Stomach (tissue), 4 donors: ENCODE results near the gene HBM.
"Not testable (repeated sequence)": the region's sequence is repeated elsewhere in the genome, so short reads cannot be mapped to it uniquely, and the experiment has no call there.

Experiments
- CTCF ChIP-seq, 7 experiments: fragments of 450-650 bp in 4 of 7; fragments of 200-600 bp in 3 of 7; sonication (generic) in 3 of 7; IDR thresholded peaks; one replicate each; pipeline ENCODE4 v1.5.1; 2016 to 2019; ENCODE audit warnings: antibody characterized with exemption in 7 of 7, control low read depth in 2 of 7, mild to moderate bottlenecking in 1 of 7
- EP300 ChIP-seq: sonication (generic); formaldehyde crosslinking; IDR thresholded peaks from one replicate; pipeline ENCODE4 v1.6.1; 2017; ENCODE audit warnings: antibody characterized with exemption
- POLR2A ChIP-seq, 4 donors: fragments of 450-650 bp; IDR thresholded peaks; one replicate each; pipeline ENCODE4 v1.6.1; 2016; ENCODE audit warnings: antibody characterized with exemption in 4 of 4, control low read depth in 2 of 4, mild to moderate bottlenecking in 1 of 4, moderate library complexity in 1 of 4
- POLR2AphosphoS5 ChIP-seq, 3 donors: sonication (generic); formaldehyde crosslinking; IDR thresholded peaks; one replicate each; pipeline ENCODE4 v1.6.1; 2016; ENCODE audit warnings: antibody characterized with exemption in 3 of 3

GRCh38 chr16:163139-163538, 2.6 kb upstream of the HBM start:
- not testable (repeated sequence) for TF ChIP-seq CTCF (IDR thresholded peaks at IDR 0.05); POLR2AphosphoS5 (IDR thresholded peaks at IDR 0.05); POLR2A (IDR thresholded peaks at IDR 0.05); EP300
